Neural progenitor cell (in vitro differentiated cells): ENCODE results near the gene KIF21A. TPM values are rescaled to one million over a fixed set of nuclear protein-coding genes. Genes with fewer than 3 reads are reported as not detected.
"Not testable (repeated sequence)": the region's sequence is repeated elsewhere in the genome, so short reads cannot be mapped to it uniquely, and the experiment has no call there.

Source experiments
- DNase-seq: peaks from one replicate; pipeline ENCODE4 v3.0.0-alpha.2; 2016; ENCODE audit warnings: low spot score
- H2AFZ ChIP-seq: fragments of 200-600 bp; sonication (generic); replicated peaks from 2 replicates; pipeline ENCODE4 v1.6.1; 2016; ENCODE audit warnings: antibody characterized with exemption
- H3F3A ChIP-seq: fragments of 200-600 bp; sonication (generic); 2 replicates; pipeline ENCODE4 v1.6.1; 2016; ENCODE audit warnings: antibody characterized with exemption, low read depth
- H3K27ac ChIP-seq: fragments of 200-600 bp; sonication (generic); 2 replicates; pipeline ENCODE4 v1.5.1; 2016; ENCODE audit warnings: mild to moderate bottlenecking
- H3K27me3 ChIP-seq: fragments of 200-600 bp; sonication (generic); 2 replicates; pipeline ENCODE4 v1.6.1; 2016; ENCODE audit warnings: mild to moderate bottlenecking, moderate library complexity
- H3K36me3 ChIP-seq: fragments of 200-600 bp; sonication (generic); 2 replicates; pipeline ENCODE4 v1.5.1; 2016
- H3K4me1 ChIP-seq: fragments of 200-600 bp; sonication (generic); 2 replicates; pipeline ENCODE4 v1.6.1; 2016; ENCODE audit warnings: mixed run types
- H3K4me2 ChIP-seq: fragments of 200-600 bp; sonication (generic); 2 replicates; pipeline ENCODE4 v1.6.1; 2016
- H3K4me3 ChIP-seq: fragments of 200-600 bp; sonication (generic); 2 replicates; pipeline ENCODE4 v1.5.1; 2016
- H3K79me2 ChIP-seq: fragments of 200-600 bp; sonication (generic); 2 replicates; pipeline ENCODE4 v1.6.1; 2016; ENCODE audit warnings: low read depth
- H3K9ac ChIP-seq: fragments of 200-600 bp; sonication (generic); 2 replicates; pipeline ENCODE4 v1.6.1; 2016
- H3K9me3 ChIP-seq: fragments of 200-600 bp; sonication (generic); 2 replicates; pipeline ENCODE4 v1.5.1; 2016; ENCODE audit warnings: low read depth
- H4K20me1 ChIP-seq: fragments of 200-600 bp; sonication (generic); 2 replicates; pipeline ENCODE4 v1.6.1; 2016; ENCODE audit warnings: low read depth
- H3K27ac Mint-ChIP-seq: 3 replicates; pipeline ENCODE4 v1.8.0; 2021; ENCODE audit warnings: mixed read lengths
- H3K27me3 Mint-ChIP-seq: 2 replicates; pipeline ENCODE4 v1.8.0; 2022; ENCODE audit warnings: low read depth, mild to moderate bottlenecking, inconsistent platforms, moderate library complexity, mixed read lengths; ENCODE audit not compliant: insufficient read depth
- H3K36me3 Mint-ChIP-seq: 3 replicates; pipeline ENCODE4 v1.8.0; 2021; ENCODE audit warnings: mixed read lengths
- H3K4me1 Mint-ChIP-seq: 3 replicates; pipeline ENCODE4 v1.8.0; 2021; ENCODE audit warnings: mixed read lengths
- H3K4me3 Mint-ChIP-seq: 3 replicates; pipeline ENCODE4 v1.8.0; 2021; ENCODE audit warnings: mild to moderate bottlenecking, moderate library complexity, mixed read lengths
- H3K9me3 Mint-ChIP-seq: 3 replicates; pipeline ENCODE4 v1.8.0; 2020; ENCODE audit warnings: mixed read lengths
- EZH2 ChIP-seq: fragments of 200-600 bp; sonication (generic); IDR thresholded peaks from 2 replicates; pipeline ENCODE4 v1.6.1; 2017; ENCODE audit warnings: antibody characterized with exemption, mild to moderate bottlenecking, moderate library complexity
- EZH2phosphoT487 ChIP-seq: fragments of 200-600 bp; sonication (generic); IDR thresholded peaks from 2 replicates; pipeline ENCODE4 v1.6.1; 2017; ENCODE audit warnings: antibody characterized with exemption
- total RNA-seq: library from RNA; depleted of rRNA; stranded (reverse); fragments of >200 nt; gene quantifications from 2 replicates; pipeline ENCODE4 v1.2.3, GENCODE V29; 2015; ENCODE audit warnings: low replicate concordance
- TF ChIP-seq, protein P1 (sequence below): fragments of 200-600 bp; sonication (generic); IDR thresholded peaks from 2 replicates; pipeline ENCODE4 v1.5.1; 2017; ENCODE audit warnings: antibody characterized with exemption, mild to moderate bottlenecking

The KIF21A gene
- total RNA-seq, 1 donor from 2014 or later, result 54.2 TPM

DNA sequence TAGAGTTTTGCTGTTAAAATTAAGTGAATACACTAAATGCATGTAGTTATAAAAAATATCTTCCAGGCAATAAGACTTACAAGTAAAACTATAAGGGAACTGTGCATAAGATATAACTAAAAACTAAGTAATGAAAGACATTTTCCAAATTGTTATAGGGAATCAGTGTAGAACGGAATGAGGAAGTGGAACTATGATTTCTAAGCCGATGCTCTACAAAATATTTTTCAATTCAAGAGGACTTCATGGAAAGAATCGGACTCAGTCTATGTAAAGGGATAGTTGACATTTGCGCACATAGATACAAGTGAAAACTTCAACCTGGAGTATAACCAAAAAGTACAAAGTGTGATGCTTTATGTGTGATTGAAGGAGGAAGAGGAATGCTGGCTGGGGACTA lies 40.1 kb upstream of the KIF21A start:
- Histone ChIP-seq H3K4me2 (no peak overlapping the region), H2AFZ (no peak overlapping the region)
- no peak overlapping the region for H3K4me3 Mint-ChIP-seq

DNA sequence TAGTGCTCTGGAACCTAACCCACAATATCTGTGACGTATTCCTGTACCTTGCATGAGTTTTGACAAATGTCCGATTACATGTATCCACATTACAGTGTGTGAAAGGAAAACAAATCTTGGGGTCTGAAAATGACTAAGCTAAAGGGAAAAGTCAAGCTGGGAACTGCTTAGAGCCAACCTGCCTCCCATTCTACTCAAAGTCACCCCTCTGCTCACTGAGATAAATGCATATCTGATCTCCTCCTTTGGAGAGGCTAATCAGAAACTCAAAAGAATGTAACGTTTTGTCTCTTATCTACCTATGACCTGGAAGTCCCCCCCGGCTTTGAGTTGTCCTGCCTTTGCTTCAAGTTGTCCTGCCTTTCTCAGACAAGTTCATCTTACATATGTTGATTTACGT lies 34.0 kb upstream of the KIF21A start:
- TF ChIP-seq EZH2, result no peak
- TF ChIP-seq, protein P1, sequence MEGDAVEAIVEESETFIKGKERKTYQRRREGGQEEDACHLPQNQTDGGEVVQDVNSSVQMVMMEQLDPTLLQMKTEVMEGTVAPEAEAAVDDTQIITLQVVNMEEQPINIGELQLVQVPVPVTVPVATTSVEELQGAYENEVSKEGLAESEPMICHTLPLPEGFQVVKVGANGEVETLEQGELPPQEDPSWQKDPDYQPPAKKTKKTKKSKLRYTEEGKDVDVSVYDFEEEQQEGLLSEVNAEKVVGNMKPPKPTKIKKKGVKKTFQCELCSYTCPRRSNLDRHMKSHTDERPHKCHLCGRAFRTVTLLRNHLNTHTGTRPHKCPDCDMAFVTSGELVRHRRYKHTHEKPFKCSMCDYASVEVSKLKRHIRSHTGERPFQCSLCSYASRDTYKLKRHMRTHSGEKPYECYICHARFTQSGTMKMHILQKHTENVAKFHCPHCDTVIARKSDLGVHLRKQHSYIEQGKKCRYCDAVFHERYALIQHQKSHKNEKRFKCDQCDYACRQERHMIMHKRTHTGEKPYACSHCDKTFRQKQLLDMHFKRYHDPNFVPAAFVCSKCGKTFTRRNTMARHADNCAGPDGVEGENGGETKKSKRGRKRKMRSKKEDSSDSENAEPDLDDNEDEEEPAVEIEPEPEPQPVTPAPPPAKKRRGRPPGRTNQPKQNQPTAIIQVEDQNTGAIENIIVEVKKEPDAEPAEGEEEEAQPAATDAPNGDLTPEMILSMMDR, result no peak
- TF ChIP-seq EZH2phosphoT487, result no peak
- Histone ChIP-seq H3K4me2 (no peak overlapping the region), H3K9ac (no peak overlapping the region), H3K79me2 (no peaks in the 10 kb centered on the region), H3K27ac (no peak overlapping the region), H3K9me3 (no peaks in the 10 kb centered on the region), H4K20me1 (no peaks in the 10 kb centered on the region), H3K4me3 (no peak overlapping the region), H3K4me1 (peaks cover 1% of the 10 kb centered on the region), H3K27me3 (no peaks in the 10 kb centered on the region), H3F3A (no peaks in the 10 kb centered on the region), H2AFZ (no peak overlapping the region), H3K36me3 (no peaks in the 10 kb centered on the region)
- no peak for DNase-seq
- Mint-ChIP-seq H3K27ac (no peak overlapping the region), H3K9me3 (peaks cover 15% of the 10 kb centered on the region), H3K4me3 (no peak overlapping the region), H3K4me1 (no peaks in the 10 kb centered on the region), H3K36me3 (peaks cover 1% of the 10 kb centered on the region), H3K27me3 (peaks cover 2% of the 10 kb centered on the region)

More for the DNA sequence above, 40.1 kb upstream of the KIF21A start:
- Histone ChIP-seq H3K36me3 (no peaks in the 10 kb centered on the region), H3F3A (no peaks in the 10 kb centered on the region), H3K27ac (no peak overlapping the region), H3K4me3 (no peak overlapping the region), H4K20me1 (no peaks in the 10 kb centered on the region), H3K9ac (no peak overlapping the region), H3K4me1 (peaks cover 12% of the 10 kb centered on the region), H3K9me3 (no peaks in the 10 kb centered on the region), H3K79me2 (no peaks in the 10 kb centered on the region), H3K27me3 (no peaks in the 10 kb centered on the region)
- TF ChIP-seq EZH2phosphoT487, result no peak
- no peak for TF ChIP-seq EZH2
- TF ChIP-seq, protein P1, result no peak
- no peak for DNase-seq
- Mint-ChIP-seq H3K4me1 (peaks cover 8% of the 10 kb centered on the region), H3K9me3 (no peaks in the 10 kb centered on the region), H3K36me3 (no peaks in the 10 kb centered on the region), H3K27me3 (peaks cover 2% of the 10 kb centered on the region), H3K27ac (no peak overlapping the region)

DNA sequence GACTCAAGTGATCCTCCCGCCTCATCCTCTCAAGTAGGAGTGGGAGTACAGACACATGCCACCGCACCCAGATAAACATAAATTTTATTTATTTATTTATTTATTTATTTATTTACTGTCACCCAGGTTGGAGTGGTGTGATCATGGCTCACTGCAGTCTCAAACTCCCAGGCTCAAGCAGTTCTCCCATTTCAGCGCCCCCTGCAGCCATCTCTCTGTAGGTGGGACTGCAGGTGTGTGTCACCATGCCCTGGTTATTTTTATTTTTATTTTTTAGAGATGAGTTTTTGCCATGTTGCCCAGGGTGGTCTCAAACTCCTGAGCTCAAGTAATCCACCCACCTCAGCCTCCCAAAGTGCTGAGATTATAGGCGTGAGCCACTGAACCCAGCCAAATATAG lies 33.2 kb upstream of the KIF21A start:
- no peaks in the 10 kb centered on the region for H3K4me1 Mint-ChIP-seq
- no peak for DNase-seq
- H3K4me3 ChIP-seq, result no peak overlapping the region
- no peaks in the 10 kb centered on the region for H3K36me3 ChIP-seq
- H3K79me2 ChIP-seq, result no peaks in the 10 kb centered on the region
- H3K9ac ChIP-seq, result no peak overlapping the region
- no peak overlapping the region for H3K27ac Mint-ChIP-seq
- peaks cover 1% of the 10 kb centered on the region for H3K36me3 Mint-ChIP-seq
- no peaks in the 10 kb centered on the region for H3K4me1 ChIP-seq
- H4K20me1 ChIP-seq, result no peaks in the 10 kb centered on the region
- no peak overlapping the region for H3K4me3 Mint-ChIP-seq
- H3K27me3 ChIP-seq, result no peaks in the 10 kb centered on the region
- no peak overlapping the region for H3K4me2 ChIP-seq
- peaks cover 17% of the 10 kb centered on the region for H3K9me3 Mint-ChIP-seq
- H3F3A ChIP-seq, result no peaks in the 10 kb centered on the region
- no peak overlapping the region for H3K27ac ChIP-seq
- TF ChIP-seq EZH2phosphoT487, result no peak
- TF ChIP-seq, protein P1, result no peak
- TF ChIP-seq EZH2, result no peak
- H2AFZ ChIP-seq, result no peak overlapping the region
- H3K9me3 ChIP-seq, result no peaks in the 10 kb centered on the region
- peaks cover 2% of the 10 kb centered on the region for H3K27me3 Mint-ChIP-seq

DNA sequence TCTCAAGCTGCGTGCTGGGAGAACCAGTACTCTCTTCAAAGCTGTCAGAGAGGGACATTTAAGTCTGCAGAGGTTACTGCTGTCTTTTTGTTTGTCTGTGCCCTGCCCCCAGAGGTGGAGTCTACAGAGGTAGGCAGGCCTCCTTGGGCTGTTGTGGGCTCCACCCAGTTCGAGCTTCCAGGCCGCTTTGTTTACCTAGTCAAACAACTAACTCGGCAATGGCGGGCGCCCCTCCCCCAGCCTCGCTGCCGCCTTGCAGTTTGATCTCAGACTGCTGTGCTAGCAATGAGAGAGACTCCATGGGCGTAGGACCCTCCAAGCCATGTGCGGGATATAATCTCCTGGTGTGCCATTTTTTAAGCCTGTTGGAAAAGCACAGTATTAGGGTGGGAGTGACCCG lies 32.2 kb upstream of the KIF21A start:
- H3K9me3 Mint-ChIP-seq, result peaks cover 22% of the 10 kb centered on the region
- H3K9me3 ChIP-seq, H4K20me1 ChIP-seq, DNase-seq, H3K27me3 Mint-ChIP-seq, H3K36me3 Mint-ChIP-seq, H3K4me3 ChIP-seq, H3K9ac ChIP-seq, H3K27ac Mint-ChIP-seq, H3K4me3 Mint-ChIP-seq, H3K27me3 ChIP-seq, H3K4me1 ChIP-seq, H3F3A ChIP-seq, H3K4me1 Mint-ChIP-seq, H2AFZ ChIP-seq, H3K36me3 ChIP-seq, H3K79me2 ChIP-seq, H3K4me2 ChIP-seq, H3K27ac ChIP-seq: not testable (repeated sequence)
